NCI-H446 treated with DMSO at 0.1 percent for 48 hours (cell line): ENCODE measurements around the gene IGBP1.
A peak's percentile ranks its signal among the peaks of the same experiment; 100 is the strongest.
"Not testable (repeated sequence)": the region's sequence is repeated elsewhere in the genome, so short reads cannot be mapped to it uniquely, and the experiment has no call there.

Experiments
- DNase-seq: peaks from one replicate; lab custom pipeline; 2025; lab: John Stamatoyannopoulos, UW

IGBP1 gene

DNA sequence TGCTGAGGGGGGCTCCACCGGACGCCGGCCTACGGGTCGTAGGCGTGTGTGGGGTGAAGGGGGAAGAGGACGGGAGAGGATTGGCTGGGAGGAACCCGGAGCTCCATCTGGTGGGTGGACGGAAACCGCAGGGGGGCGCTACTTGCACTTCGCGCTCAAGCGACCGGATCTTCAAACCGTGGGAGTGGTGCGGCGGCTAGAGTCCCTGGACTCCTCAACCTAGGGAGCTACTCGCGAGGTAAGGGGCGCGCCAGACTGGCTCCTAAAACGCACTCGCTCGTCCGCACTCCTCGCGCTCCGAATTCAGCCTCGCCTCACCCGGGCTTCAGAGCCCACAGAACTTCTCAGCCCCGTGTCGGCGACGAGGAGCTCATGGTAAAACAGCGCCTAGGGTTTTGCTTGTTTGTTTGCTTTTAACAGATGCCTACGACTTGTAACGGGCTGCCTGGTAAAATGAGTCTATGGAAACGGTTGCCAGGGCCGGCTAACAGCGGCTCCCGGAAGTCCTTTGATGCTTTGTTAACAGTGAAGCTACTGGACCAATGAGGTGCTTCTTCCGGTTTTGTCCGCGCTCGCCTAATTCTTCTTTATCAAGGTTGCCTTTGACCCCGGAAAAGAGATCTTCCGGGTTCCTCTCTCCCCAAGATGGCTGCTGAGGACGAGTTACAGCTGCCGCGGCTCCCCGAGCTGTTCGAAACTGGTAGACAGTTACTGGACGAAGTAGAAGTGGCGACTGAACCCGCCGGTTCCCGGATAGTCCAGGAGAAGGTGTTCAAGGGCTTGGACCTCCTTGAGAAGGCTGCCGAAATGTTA lies at the start of gene IGBP1:
Gene IGBP1, plus strand, starts transcription at position 145 of the 813 bp plus-strand sequence. Its CDS starts 501 bp downstream, at position 646.
- DNase-seq: peak; percentile 80

DNA sequence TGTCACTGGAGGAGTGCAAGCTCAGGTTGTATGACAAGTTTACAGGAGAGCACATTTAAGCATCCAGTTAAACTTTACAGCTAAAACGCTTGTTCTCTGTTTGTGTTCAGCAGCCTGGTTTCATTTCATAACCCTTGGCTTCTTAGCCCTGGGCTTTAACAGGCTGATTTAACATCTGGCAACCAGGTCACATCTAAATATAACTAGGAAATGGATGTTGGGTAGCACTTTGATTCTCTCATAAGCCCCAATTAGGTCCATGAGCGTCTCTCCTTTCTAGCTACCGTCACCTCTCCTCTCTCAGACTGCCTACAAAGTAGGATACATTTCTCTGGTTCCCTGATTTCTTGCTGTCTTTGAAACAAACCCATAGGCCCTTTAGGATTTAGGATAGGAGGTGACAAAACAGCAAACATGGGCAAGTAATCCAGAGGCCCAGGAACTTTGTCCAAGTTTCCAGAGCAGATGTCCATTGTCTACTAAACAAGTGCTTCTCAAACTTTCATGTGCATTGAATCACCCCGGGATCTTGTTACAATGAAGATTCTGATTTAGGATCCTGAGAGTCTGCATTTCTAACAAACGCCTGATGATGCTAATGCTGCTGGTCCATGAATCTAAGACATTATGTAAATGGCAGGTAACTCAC lies 48.5 kb upstream of the IGBP1 start:
- no peak for DNase-seq

DNA sequence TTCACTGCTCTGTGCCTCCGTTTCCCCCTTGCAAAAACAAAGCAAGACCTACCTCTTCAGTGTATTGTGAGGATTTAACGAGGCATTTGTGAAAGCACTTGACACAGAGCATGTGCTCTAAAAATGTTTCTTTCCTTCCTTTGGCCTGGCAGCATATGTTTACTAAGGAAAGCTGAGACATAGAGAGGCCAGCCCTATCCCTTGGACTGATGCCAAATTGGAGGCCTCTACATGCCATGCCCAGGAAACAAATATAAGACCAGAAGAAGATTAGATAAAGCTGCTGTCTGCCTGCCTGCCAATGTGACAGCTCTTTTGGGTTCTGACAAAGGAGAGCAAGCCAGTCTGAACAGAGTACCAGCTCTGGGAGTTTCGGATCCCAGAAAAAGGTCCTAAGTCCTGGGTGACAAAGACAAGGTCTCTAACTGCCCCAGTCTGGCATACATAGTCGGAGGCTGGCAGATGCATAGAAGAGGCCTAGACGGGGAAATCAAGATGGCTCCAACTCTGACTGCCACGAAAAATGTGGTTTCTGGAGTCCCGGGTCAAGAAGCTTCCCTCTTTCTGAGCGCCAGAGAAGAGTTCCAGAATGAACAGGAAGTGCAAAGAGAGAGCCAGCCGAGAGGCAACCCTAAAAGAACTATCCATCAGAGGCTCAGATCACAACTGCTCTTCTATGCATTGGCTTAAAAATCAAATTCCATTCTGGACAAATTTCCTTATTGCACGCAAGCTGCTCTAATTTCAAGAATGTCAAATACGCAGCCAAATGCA lies 45.2 kb upstream of the IGBP1 start:
- peak; percentile 18 for DNase-seq

DNA sequence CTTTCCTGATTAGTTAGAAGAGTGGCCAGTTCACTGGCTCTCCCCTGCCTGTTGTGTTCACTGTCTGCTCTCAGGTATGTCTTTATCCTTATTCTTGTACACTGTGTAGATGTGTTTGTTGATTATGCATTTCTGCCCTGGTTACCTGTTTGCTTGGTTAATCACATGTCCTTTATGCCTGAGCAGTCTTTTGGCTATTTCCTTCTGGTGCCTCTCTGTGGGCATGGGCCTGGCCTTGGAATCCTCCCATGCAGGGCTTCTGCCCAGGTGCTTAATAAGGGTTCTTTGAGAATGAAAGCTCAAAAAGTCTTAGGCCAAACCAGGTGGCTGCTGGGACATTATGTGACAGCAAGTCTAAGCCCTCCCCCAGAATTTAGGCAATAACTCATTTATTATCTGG lies 44.5 kb upstream of the IGBP1 start:
- DNase-seq: no peak

DNA sequence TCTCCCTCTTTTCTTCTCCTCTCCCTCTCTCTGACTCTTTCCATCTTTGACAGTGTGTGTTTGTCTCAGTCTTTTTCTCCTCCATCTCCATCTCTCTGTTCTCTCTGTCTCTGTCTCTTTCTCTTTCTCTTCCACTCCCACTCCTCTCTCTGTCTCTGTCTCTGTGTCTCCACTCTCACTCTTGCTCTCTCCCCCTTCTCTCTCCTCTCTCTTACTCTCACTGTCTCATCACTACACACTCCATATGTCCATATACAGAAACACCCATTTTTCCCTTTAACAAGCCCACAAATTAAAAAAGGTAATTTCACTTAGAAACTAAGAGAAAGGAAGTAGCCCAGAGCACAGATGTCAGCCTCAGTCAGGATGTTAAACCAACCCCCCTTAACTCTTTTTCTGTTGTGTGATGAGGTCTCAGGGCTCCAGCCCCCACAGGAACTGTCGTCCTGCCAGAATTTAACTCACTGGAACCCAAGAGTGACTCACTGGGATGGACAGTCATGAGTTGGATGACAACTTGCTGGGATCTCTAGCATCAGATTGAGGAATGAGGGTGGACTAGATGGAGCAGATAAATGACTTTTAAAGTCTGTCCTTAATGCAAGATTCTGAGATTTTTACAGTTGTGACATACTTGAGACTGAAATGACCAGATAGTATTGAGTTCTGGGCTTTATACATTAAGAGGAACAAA lies 43.5 kb upstream of the IGBP1 start:
- DNase-seq: no peak

DNA sequence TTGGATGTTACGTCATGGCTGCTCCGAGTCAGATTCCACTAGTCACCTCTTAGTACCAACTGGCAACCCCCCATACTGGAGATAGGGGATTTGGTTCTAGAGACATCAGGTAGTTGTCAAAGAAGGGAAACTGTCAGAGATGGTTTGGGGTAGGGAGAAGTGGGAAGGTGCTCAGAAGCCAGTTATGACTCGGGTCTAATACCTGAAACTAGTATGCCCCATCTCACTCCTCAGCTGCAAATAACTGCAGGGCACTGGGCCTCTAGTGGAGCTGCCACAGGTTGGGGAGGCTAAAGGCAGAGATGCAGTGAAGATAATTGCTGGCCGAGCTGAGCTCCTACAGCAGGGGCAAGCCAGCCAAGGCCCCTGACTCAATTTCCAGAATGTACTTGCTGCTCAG lies 41.0 kb upstream of the IGBP1 start:
- no peak for DNase-seq

DNA sequence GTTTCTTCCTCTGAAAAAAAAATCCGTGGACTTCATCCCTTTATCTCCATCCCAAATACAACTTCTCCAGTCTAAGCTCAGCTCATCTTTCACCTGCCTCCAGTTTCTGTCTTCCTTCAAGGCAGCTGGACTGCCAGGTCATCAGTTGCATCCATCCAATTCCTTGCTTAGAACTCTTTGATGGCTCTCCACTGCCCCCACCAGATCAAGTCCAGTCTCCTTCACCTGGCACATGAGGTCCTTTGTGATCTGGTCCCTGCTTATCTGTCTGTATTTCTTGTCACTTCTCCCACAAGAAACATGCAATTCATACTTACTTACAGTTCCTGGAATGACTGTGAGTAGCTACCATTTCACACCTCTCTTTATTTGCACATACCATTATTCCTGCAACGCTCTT lies 37.2 kb upstream of the IGBP1 start:
- no peak for DNase-seq

DNA sequence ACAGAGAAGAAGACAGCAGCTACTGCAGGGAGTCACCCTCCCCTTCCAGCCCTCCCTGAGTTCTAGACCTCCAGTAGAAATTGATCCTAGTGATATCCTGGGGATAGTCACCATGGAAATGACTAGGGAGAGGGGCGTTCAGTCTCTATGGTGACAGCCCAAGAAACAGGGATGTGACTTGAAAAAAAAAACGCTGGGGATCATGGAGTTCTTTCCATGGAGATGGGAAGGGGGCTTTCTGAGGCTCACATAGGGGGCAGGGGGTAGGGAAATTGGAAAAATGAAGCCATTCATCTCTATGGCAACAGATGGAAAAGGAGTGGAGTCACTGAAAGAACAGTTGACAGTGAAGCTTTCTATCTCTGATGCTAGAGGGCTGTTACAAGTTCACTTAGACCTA lies 28.0 kb upstream of the IGBP1 start:
- DNase-seq: no peak

DNA sequence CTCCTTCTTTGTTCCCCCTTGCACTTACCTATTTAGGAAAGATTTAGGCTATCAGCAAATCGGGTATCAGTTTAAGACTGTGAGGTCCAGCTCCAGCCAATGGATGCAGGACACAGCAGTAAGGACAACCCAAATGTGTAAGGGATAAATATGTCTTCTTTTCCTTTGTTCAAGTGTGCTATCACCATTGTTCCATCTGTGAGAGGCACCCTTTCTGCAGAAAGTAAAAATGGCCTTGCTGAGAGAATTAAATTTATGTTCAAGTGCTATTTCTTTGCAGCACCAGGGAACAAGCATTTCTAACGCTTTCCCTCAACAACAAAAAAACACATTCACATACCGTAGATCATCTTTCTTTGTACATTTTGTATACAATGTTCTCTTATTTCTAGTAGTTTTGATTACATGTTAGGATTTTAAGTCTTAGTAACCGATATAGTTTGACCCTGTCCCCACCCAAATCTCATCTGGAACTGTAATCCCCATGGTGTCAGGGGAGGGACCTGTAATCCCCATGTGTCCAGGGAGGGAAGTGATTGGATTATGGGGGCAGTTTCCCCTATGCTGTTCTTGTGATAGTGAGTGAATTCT lies 21.7 kb upstream of the IGBP1 start:
- DNase-seq: not testable (repeated sequence)

DNA sequence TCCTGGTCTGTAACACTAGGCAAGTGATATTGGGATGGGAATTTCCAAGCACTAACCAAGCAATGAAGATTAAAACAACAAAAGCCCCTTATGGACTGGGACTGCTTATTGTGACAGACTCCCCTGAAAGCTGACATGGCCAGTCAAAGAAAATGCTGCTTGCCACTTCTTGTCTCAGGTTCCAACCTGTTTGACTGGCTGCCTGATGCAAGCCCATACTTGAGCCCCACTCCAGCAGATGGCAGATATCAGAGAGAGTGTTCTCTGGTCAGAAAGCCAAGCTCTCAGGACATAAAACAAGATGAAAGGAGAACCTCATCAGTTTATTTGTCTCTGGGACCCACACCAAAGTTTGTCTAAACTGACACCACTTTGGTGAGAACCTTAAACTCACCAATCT lies 15.5 kb upstream of the IGBP1 start:
- no peak for DNase-seq

DNA sequence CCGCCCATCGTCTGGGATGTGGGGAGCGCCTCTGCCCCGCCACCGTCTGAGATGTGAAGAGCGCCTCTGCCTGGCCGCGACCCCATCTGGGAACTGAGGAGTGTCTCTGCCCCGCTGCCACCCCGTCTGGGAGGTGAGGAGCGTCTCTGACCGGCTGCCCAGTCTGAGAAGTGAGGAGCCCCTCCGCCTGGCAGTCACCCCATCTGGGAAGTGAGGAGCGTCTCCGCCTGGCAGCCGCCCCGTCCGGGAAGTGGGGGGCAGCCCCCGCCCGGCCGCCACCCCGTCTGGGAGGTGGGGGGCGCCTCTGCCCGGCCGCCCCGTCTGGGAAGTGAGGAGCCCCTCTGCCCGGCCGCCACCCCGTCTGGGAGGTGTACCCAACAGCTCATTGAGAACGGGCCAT lies 10.2 kb upstream of the IGBP1 start:
- DNase-seq: not testable (repeated sequence)

DNA sequence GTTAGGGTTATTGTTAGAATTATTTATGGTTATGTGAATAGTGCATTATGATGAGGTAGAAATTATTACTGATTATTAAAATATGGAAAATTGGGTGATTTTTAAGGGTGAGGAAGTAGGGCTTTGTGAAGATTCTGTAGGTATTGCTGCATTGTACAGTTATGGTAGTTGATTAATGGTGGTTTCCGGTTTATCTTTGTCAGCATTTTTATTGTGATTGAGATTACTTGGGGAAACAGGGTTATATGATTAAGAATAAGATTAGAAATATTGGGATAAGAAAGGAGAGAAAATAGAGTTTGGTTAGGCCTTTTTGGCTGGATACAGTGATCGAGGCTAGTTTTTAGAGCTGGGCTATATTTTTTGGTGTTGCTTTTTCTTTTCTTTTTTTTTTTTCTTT lies 8.6 kb upstream of the IGBP1 start:
- no peak for DNase-seq

DNA sequence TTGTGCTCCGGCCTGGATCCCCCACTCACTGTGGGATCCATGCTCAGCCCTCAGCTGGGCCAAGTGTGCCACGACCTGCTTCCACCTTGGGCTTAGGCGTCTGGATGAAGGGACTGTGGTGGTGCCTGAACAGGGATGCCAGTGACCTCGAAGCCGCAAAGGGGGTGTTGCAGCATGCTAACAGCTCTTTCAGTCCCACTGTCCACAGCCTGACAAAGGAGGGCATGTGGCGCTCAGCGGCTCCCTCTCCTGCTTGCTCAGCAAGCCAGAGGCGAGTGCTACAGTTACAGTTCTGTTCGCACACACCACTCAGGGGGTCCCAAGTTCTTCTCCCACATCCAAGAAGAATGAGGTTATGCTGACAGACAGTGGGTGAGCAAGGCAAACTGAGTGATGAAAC lies 5.2 kb upstream of the IGBP1 start:
- no peak for DNase-seq

DNA sequence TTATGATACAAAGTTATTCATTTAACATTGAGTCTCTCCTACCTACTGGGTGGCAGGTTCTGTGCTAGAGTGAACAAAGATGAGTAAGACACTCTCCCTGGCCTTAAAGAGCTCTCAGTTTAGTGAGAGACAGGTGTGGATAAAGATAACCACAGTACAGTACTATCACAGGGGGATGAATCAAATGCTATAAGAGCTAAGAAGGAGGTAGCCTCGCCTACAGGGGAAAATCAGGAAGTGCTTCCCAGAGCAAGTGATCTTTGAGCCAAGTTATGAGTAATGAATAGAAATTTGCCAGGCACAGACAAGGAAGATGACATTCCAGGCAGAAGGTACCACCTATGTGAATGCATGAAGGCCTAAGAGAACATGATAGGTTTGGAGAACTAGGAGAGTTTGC lies 3.4 kb upstream of the IGBP1 start:
- DNase-seq: no peak

DNA sequence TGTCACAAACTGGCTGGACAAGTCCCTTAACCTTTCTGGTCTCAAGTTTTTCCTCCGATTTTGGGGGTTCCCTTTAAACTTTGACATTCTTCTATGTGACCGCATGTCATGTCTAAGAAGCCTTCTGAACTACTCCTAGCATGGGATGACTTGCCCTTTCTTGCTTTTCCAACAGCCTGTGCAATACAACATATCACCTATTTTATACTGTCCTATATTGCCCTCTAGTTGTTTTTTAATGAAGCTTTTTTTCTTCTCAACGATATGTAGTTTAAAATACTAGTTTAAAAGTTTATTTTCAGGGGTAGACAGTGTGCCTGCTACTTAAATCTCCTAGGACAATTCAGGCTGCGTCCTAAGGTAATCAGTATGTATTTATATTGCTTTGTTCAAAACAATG lies 1.0 kb upstream of the IGBP1 start:
- DNase-seq: peak; percentile 9

DNA sequence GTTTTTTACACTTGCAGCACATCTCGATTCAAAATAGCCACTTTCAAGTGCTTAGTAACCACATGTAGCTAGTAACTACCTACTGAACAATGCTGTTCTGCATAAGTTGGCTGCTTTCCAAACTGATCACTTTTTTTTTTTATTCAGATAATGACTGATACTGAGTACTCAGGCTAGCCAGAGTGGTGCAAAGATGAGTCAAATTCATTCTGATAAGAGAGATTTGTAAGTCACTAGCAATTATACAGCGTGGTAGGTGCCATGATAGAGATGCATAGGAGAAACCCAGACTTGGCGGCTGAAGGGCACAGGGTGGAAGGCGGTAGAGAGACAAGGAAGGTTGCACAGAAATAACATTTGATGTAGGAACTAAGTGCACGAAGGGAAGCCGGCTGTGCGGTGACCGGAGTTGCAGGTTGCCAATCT lies 357 bp upstream of the IGBP1 start:
- no peak for DNase-seq

DNA sequence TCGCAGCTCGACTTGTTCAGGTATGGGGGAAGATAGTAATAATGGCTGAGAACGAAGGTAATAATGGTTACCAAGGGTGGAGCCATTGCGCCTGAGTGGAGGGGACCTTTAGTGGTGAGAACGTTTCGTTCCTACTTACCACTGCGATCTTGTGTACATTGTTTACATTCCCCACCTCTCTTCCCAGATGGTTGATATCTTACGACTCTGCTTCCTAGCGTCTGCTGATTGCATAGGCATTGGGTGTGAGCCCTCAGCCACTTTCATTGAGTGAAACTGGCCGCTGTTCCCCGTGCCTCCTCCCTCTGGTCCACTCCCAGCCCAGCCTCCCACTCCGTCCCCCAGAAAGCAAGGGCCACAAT lies 850 bp downstream of the IGBP1 start:
- no peak for DNase-seq

DNA sequence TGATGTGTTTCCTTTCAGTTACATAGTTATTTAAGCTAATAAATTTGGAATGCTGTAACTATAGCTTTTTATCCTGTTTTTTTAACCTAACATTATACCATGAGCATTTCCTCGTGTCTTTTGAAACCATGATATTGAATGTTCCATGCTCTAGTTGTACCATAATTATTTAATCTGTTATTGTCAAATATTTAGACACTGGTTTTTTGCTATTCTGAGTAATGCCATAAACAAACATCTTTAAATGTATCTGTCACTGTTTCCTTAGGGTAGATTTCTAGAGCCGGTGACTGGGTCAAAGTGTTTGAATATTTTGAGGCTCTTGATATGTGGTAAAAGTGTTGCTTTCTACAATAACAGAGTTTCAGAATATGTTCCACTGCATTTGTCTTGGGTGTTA lies 5.4 kb downstream of the IGBP1 start:
- DNase-seq: no peak

DNA sequence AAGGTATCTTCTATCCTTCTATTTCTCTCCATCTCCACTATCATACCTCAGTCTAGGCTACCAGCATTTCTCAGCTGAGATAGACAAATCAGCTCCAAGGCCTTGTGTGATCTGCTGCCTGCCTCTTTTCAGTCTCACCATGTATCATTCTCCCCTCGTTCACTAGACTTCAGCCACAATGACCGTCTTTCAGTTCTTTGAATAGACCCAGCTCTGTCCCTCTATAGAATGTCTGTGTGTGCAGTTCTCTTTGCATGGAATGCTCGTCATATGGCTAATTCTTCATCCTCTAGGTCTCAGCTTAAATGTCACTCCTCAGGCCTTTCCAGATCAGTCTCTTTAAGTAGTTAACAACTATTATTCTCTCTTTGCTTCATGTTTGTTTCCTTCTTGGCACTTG lies 6.5 kb downstream of the IGBP1 start:
- no peak for DNase-seq

DNA sequence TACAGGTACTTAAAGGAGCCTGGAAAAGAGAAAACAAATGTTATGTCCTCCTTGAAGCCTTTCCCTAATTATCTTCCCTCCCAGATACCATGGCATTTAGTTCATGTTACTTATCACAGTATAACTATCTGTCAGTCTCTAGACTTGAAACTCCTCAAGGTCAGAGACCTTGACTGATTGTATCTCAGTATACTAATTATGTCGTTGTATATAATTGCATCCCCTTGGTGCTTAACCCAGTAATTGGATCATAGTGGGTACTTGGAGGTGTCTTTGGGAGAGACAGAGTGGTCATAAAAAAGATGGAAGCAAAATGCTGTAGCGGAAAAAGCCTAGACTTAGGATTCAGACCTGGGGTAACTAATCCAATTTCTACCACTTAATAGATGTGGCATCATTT lies 8.1 kb downstream of the IGBP1 start:
- DNase-seq: no peak

DNA sequence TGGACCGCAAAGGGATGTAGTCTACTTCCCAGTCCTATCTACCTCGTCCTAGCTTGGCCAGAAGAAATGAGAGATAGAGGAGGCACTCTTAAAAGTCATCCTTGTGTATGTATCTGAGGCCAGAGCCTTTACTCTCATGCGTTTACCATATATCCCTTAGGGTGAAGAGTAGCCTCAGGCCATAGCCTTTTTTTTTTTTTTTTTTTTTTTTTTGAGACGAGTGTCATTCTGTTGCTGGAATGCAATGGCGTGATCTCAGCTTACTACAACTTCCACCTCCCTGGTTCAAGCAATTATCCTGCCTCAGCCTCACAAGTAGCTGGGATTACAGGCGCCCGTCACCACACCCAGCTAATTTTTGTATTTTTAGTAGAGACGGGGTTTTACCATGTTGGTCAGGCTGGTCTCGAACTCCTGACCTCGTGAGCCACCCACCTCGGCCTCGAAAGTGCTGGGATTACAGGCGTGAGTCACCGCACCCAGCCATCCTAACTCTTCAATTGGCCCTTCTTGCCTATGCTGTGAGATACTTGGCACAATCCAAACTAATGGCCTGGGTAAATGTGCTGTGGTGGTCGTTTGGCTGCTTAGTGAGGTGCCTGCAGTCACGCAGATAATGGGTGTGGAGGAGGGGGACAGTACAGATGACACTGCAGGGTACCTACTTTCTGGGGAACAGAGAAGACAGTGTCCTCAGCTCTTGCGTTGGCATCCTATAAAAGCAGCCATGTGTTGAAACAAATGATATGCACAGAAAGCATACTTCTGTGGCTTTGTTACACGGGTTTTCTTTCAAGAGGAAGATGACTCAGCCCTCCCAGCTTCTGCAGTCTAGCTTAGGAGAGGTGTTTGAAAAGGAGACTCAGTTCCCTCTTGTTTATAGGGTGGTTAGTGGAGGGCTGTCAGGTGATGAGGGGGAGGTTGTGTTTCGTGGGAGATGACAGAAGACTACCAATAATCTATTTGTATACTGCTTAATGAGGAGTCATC lies 33.6 kb downstream of the IGBP1 start:
- DNase-seq: no peak
